WTC11 (cell line): ENCODE measurements around the gene KLHL7. TPM values are rescaled to one million over a fixed set of nuclear protein-coding genes. Genes with fewer than 3 reads are reported as not detected.

Source experiments
- ATAC-seq: fragments of 200-7000 bp; cut with Tn5 transposase; 2 replicates; pipeline ENCODE4 v1.10.0; 2021; ENCODE audit warnings: mild to moderate bottlenecking, moderate library complexity
- CTCF ChIA-PET: fragments of 300-600 bp; sonication (Branson Sonifier 250); formaldehyde crosslinking; loops from one replicate; lab custom pipeline; 2021; ENCODE audit warnings: antibody characterized with exemption; lab: Charles Lee
- POLR2A ChIA-PET: fragments of 350-600 bp; sonication (Branson Sonifier 250); formaldehyde crosslinking; loops from one replicate; lab custom pipeline; 2021; ENCODE audit warnings: antibody characterized with exemption; lab: Charles Lee
- DNase-seq: peaks from one replicate; pipeline ENCODE4 v3.0.0; 2021; ENCODE audit warnings: low spot score
- H3K27ac Mint-ChIP-seq: 2 replicates; pipeline ENCODE4 v1.8.0; 2021; ENCODE audit warnings: mixed read lengths
- H3K27me3 Mint-ChIP-seq: 2 replicates; pipeline ENCODE4 v1.8.0; 2021; ENCODE audit warnings: low read depth, mild to moderate bottlenecking, moderate library complexity, mixed read lengths
- H3K36me3 Mint-ChIP-seq: 2 replicates; pipeline ENCODE4 v1.8.0; 2021; ENCODE audit warnings: mixed read lengths
- H3K4me1 Mint-ChIP-seq: 2 replicates; pipeline ENCODE4 v1.8.0; 2022; ENCODE audit warnings: mixed read lengths
- H3K4me3 Mint-ChIP-seq: 2 replicates; pipeline ENCODE4 v1.8.0; 2021; ENCODE audit warnings: mild to moderate bottlenecking, moderate library complexity, mixed read lengths
- H3K9me3 Mint-ChIP-seq: 2 replicates; pipeline ENCODE4 v1.8.0; 2021; ENCODE audit warnings: mixed read lengths
- ATF1 ChIP-seq: sonication (generic); formaldehyde crosslinking; IDR thresholded peaks from 2 replicates; pipeline ENCODE4 v1.8.1; 2023; ENCODE audit warnings: mild to moderate bottlenecking, moderate library complexity, missing genetic modification reagents
- EMX1 ChIP-seq: fragments of 250-450 bp; sonication (Bioruptor Pico); IDR thresholded peaks from 2 replicates; pipeline ENCODE4 v1.8.0; 2021; ENCODE audit warnings: mild to moderate bottlenecking
- ETV6 ChIP-seq: sonication (generic); formaldehyde crosslinking; IDR thresholded peaks from 2 replicates; pipeline ENCODE4 v1.8.1; 2022; ENCODE audit warnings: mild to moderate bottlenecking, missing genetic modification reagents
- HMGA2 ChIP-seq: fragments of 250-450 bp; sonication (Bioruptor Pico); IDR thresholded peaks from 2 replicates; pipeline ENCODE4 v1.4.0; 2021; ENCODE audit warnings: mild to moderate bottlenecking, moderate library complexity
- IRF2 ChIP-seq: sonication (generic); formaldehyde crosslinking; IDR thresholded peaks from 2 replicates; pipeline ENCODE4 v1.8.0; 2022; ENCODE audit warnings: low read depth, missing genetic modification reagents, borderline replicate concordance
- NR1H2 ChIP-seq: sonication (generic); formaldehyde crosslinking; IDR thresholded peaks from 2 replicates; pipeline ENCODE4 v1.9.0; 2021; ENCODE audit warnings: mild to moderate bottlenecking, moderate library complexity, missing genetic modification reagents
- NR2C2 ChIP-seq: sonication (generic); formaldehyde crosslinking; IDR thresholded peaks from 2 replicates; pipeline ENCODE4 v1.8.0; 2022; ENCODE audit warnings: mild to moderate bottlenecking, missing genetic modification reagents
- SP1 ChIP-seq: sonication (generic); formaldehyde crosslinking; conservative IDR thresholded peaks from 2 replicates; pipeline ENCODE4 v1.8.1; 2022; ENCODE audit warnings: missing genetic modification reagents
- TCF7 ChIP-seq: sonication (generic); formaldehyde crosslinking; IDR thresholded peaks from 2 replicates; pipeline ENCODE4 v1.8.0; 2022; ENCODE audit warnings: mild to moderate bottlenecking, low read depth, missing genetic modification reagents, moderate library complexity
- ZNF423 ChIP-seq: fragments of 250-450 bp; sonication (Bioruptor Pico); IDR thresholded peaks from 2 replicates; pipeline ENCODE4 v2.1.2; 2022; ENCODE audit warnings: mild to moderate bottlenecking, moderate library complexity
- total RNA-seq: library from RNA; stranded (reverse); gene quantifications from 3 replicates; pipeline ENCODE4 v1.2.3, GENCODE V29; 2021
- TF ChIP-seq, protein P1 (sequence below): fragments of 250-450 bp; sonication (Bioruptor Pico); IDR thresholded peaks from 2 replicates; pipeline ENCODE4 v1.9.0; 2021; ENCODE audit warnings: moderate library complexity, mild to moderate bottlenecking, inconsistent platforms, borderline replicate concordance
- TF ChIP-seq, protein P2 (sequence below): fragments of 200-600 bp; IDR thresholded peaks from 2 replicates; pipeline ENCODE4 v1.8.0; 2022; ENCODE audit warnings: antibody characterized with exemption
- TF ChIP-seq, protein P3 (sequence below): sonication (generic); formaldehyde crosslinking; IDR thresholded peaks from 2 replicates; pipeline ENCODE4 v1.8.0; 2023; ENCODE audit warnings: mild to moderate bottlenecking, missing genetic modification reagents
- TF ChIP-seq, protein P4 (sequence below): sonication (generic); formaldehyde crosslinking; IDR thresholded peaks from 2 replicates; pipeline ENCODE4 v1.8.1; 2023; ENCODE audit warnings: mild to moderate bottlenecking, missing genetic modification reagents, moderate library complexity
- TF ChIP-seq, protein P5 (sequence below): sonication (generic); formaldehyde crosslinking; IDR thresholded peaks from 2 replicates; pipeline ENCODE4 v1.8.1; 2023; ENCODE audit warnings: mild to moderate bottlenecking, missing genetic modification reagents, borderline replicate concordance
- TF ChIP-seq, protein P6 (sequence below): sonication (generic); formaldehyde crosslinking; IDR thresholded peaks from 2 replicates; pipeline ENCODE4 v1.8.1; 2023; ENCODE audit warnings: mild to moderate bottlenecking, missing genetic modification reagents
- TF ChIP-seq, protein P7 (sequence below): fragments of 250-450 bp; sonication (Bioruptor Pico); IDR thresholded peaks from 2 replicates; pipeline ENCODE4 v1.9.0; 2021; ENCODE audit warnings: mild to moderate bottlenecking

KLHL7 gene
- total RNA-seq, 1 experiment from 2014 or later: 82.1 TPM

DNA sequence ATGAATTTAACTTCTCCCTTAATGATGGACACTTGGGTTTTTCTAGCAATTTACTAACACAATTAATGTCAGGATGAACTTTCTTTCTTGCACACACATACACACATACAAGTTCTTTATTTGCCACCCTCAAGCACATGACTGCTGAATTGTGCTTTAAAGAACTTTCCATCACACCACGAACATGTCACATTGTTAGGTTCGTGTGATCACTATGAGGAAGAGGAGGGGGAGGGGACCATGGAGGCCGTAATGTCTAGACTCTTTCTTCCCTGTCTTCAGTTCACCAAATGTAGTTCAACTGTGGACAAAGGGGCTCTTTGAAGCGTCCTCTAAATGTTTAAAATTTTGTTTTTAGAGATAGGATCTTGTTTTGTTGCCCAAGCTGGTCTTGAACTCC lies 107.3 kb downstream of the KLHL7 start:
- ATAC-seq (no peak), DNase-seq (no peak)
- POLR2A ChIA-PET: no interaction called here

DNA sequence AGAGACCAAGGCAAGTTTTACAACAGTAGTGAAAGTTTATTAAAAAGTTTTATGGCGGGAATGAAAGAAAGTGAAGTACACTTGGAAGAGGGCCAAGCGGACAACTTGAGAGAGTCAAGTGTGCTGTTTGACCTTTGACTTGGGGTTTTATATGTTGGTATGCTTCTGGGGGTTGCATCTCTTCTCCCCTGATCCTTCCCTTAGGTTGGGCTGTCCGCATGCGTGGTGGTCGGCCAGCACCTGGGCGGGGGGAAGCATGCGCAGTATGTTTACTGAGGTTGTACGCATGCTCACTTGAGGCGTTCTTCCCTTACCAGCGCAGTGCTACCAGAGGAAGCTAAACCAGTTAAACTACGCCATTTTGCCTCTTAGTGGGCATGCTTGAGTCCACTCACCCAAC lies 108.2 kb downstream of the KLHL7 start:
- ATAC-seq (no peak), DNase-seq (no peak)
- ChIA-PET POLR2A (interaction anchor here (0.5 to 0.8 kb wide), 2 partner anchors 85 to 315 kb away, joined by 3 to 4 read pairs; no protein-coding TSS in a partner anchor), CTCF (interaction anchor here (1.2 to 1.6 kb wide), 2 partner anchors 30 to 59 kb away, joined by 4 read pairs; no protein-coding TSS in a partner anchor)
- Mint-ChIP-seq H3K4me1 (peaks cover 11% of the 10 kb centered on the region), H3K36me3 (no peaks in the 10 kb centered on the region), H3K4me3 (no peak overlapping the region), H3K9me3 (no peaks in the 10 kb centered on the region), H3K27me3 (peaks cover 4% of the 10 kb centered on the region; the same call in 1 of the 2 replicates), H3K27ac (no peak overlapping the region)
- TF ChIP-seq, protein P1, sequence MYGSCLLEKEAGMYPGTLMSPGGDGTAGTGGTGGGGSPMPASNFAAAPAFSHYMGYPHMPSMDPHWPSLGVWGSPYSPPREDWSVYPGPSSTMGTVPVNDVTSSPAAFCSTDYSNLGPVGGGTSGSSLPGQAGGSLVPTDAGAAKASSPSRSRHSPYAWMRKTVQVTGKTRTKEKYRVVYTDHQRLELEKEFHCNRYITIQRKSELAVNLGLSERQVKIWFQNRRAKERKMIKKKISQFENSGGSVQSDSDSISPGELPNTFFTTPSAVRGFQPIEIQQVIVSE (CRISPR knock-in tag): no peak
- TF ChIP-seq, protein P2, sequence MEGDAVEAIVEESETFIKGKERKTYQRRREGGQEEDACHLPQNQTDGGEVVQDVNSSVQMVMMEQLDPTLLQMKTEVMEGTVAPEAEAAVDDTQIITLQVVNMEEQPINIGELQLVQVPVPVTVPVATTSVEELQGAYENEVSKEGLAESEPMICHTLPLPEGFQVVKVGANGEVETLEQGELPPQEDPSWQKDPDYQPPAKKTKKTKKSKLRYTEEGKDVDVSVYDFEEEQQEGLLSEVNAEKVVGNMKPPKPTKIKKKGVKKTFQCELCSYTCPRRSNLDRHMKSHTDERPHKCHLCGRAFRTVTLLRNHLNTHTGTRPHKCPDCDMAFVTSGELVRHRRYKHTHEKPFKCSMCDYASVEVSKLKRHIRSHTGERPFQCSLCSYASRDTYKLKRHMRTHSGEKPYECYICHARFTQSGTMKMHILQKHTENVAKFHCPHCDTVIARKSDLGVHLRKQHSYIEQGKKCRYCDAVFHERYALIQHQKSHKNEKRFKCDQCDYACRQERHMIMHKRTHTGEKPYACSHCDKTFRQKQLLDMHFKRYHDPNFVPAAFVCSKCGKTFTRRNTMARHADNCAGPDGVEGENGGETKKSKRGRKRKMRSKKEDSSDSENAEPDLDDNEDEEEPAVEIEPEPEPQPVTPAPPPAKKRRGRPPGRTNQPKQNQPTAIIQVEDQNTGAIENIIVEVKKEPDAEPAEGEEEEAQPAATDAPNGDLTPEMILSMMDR: no peak
- TF ChIP-seq, protein P3, sequence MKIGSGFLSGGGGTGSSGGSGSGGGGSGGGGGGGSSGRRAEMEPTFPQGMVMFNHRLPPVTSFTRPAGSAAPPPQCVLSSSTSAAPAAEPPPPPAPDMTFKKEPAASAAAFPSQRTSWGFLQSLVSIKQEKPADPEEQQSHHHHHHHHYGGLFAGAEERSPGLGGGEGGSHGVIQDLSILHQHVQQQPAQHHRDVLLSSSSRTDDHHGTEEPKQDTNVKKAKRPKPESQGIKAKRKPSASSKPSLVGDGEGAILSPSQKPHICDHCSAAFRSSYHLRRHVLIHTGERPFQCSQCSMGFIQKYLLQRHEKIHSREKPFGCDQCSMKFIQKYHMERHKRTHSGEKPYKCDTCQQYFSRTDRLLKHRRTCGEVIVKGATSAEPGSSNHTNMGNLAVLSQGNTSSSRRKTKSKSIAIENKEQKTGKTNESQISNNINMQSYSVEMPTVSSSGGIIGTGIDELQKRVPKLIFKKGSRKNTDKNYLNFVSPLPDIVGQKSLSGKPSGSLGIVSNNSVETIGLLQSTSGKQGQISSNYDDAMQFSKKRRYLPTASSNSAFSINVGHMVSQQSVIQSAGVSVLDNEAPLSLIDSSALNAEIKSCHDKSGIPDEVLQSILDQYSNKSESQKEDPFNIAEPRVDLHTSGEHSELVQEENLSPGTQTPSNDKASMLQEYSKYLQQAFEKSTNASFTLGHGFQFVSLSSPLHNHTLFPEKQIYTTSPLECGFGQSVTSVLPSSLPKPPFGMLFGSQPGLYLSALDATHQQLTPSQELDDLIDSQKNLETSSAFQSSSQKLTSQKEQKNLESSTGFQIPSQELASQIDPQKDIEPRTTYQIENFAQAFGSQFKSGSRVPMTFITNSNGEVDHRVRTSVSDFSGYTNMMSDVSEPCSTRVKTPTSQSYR (CRISPR knock-in tag): no peak
- TF ChIP-seq, protein P4, sequence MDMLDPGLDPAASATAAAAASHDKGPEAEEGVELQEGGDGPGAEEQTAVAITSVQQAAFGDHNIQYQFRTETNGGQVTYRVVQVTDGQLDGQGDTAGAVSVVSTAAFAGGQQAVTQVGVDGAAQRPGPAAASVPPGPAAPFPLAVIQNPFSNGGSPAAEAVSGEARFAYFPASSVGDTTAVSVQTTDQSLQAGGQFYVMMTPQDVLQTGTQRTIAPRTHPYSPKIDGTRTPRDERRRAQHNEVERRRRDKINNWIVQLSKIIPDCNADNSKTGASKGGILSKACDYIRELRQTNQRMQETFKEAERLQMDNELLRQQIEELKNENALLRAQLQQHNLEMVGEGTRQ (CRISPR knock-in tag): no peak
- TF ChIP-seq EMX1 (CRISPR knock-in tag) (no peak), NR1H2 (no peak), ZNF423 (CRISPR knock-in tag) (no peak), NR2C2 (CRISPR knock-in tag) (no peak), TCF7 (no peak), SP1 (CRISPR knock-in tag) (no peak), HMGA2 (no peak)
- TF ChIP-seq, protein P5, sequence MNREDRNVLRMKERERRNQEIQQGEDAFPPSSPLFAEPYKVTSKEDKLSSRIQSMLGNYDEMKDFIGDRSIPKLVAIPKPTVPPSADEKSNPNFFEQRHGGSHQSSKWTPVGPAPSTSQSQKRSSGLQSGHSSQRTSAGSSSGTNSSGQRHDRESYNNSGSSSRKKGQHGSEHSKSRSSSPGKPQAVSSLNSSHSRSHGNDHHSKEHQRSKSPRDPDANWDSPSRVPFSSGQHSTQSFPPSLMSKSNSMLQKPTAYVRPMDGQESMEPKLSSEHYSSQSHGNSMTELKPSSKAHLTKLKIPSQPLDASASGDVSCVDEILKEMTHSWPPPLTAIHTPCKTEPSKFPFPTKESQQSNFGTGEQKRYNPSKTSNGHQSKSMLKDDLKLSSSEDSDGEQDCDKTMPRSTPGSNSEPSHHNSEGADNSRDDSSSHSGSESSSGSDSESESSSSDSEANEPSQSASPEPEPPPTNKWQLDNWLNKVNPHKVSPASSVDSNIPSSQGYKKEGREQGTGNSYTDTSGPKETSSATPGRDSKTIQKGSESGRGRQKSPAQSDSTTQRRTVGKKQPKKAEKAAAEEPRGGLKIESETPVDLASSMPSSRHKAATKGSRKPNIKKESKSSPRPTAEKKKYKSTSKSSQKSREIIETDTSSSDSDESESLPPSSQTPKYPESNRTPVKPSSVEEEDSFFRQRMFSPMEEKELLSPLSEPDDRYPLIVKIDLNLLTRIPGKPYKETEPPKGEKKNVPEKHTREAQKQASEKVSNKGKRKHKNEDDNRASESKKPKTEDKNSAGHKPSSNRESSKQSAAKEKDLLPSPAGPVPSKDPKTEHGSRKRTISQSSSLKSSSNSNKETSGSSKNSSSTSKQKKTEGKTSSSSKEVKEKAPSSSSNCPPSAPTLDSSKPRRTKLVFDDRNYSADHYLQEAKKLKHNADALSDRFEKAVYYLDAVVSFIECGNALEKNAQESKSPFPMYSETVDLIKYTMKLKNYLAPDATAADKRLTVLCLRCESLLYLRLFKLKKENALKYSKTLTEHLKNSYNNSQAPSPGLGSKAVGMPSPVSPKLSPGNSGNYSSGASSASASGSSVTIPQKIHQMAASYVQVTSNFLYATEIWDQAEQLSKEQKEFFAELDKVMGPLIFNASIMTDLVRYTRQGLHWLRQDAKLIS: no peak
- TF ChIP-seq, protein P6, sequence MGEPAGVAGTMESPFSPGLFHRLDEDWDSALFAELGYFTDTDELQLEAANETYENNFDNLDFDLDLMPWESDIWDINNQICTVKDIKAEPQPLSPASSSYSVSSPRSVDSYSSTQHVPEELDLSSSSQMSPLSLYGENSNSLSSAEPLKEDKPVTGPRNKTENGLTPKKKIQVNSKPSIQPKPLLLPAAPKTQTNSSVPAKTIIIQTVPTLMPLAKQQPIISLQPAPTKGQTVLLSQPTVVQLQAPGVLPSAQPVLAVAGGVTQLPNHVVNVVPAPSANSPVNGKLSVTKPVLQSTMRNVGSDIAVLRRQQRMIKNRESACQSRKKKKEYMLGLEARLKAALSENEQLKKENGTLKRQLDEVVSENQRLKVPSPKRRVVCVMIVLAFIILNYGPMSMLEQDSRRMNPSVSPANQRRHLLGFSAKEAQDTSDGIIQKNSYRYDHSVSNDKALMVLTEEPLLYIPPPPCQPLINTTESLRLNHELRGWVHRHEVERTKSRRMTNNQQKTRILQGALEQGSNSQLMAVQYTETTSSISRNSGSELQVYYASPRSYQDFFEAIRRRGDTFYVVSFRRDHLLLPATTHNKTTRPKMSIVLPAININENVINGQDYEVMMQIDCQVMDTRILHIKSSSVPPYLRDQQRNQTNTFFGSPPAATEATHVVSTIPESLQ: no peak

More for the DNA sequence above, 107.3 kb downstream of the KLHL7 start:
- peaks cover 4% of the 10 kb centered on the region; the same call in 1 of the 2 replicates for H3K27me3 Mint-ChIP-seq
- no peaks in the 10 kb centered on the region for H3K36me3 Mint-ChIP-seq
- CTCF ChIA-PET: no interaction called here
- peaks cover 7% of the 10 kb centered on the region for H3K4me1 Mint-ChIP-seq
- TF ChIP-seq ATF1 (CRISPR knock-in tag) (no peak), SP1 (CRISPR knock-in tag) (no peak), IRF2 (no peak), NR1H2 (no peak), ETV6 (no peak)
- TF ChIP-seq, protein P7, sequence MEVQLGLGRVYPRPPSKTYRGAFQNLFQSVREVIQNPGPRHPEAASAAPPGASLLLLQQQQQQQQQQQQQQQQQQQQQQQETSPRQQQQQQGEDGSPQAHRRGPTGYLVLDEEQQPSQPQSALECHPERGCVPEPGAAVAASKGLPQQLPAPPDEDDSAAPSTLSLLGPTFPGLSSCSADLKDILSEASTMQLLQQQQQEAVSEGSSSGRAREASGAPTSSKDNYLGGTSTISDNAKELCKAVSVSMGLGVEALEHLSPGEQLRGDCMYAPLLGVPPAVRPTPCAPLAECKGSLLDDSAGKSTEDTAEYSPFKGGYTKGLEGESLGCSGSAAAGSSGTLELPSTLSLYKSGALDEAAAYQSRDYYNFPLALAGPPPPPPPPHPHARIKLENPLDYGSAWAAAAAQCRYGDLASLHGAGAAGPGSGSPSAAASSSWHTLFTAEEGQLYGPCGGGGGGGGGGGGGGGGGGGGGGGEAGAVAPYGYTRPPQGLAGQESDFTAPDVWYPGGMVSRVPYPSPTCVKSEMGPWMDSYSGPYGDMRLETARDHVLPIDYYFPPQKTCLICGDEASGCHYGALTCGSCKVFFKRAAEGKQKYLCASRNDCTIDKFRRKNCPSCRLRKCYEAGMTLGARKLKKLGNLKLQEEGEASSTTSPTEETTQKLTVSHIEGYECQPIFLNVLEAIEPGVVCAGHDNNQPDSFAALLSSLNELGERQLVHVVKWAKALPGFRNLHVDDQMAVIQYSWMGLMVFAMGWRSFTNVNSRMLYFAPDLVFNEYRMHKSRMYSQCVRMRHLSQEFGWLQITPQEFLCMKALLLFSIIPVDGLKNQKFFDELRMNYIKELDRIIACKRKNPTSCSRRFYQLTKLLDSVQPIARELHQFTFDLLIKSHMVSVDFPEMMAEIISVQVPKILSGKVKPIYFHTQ (CRISPR knock-in tag): no peak
- TF ChIP-seq, all 79 proteins: peak for 0
- Mint-ChIP-seq H3K9me3 (no peaks in the 10 kb centered on the region), H3K27ac (no peak overlapping the region), H3K4me3 (no peak overlapping the region)
